ENCODE data around the gene TMEM8B.

The TMEM8B gene

DNA sequence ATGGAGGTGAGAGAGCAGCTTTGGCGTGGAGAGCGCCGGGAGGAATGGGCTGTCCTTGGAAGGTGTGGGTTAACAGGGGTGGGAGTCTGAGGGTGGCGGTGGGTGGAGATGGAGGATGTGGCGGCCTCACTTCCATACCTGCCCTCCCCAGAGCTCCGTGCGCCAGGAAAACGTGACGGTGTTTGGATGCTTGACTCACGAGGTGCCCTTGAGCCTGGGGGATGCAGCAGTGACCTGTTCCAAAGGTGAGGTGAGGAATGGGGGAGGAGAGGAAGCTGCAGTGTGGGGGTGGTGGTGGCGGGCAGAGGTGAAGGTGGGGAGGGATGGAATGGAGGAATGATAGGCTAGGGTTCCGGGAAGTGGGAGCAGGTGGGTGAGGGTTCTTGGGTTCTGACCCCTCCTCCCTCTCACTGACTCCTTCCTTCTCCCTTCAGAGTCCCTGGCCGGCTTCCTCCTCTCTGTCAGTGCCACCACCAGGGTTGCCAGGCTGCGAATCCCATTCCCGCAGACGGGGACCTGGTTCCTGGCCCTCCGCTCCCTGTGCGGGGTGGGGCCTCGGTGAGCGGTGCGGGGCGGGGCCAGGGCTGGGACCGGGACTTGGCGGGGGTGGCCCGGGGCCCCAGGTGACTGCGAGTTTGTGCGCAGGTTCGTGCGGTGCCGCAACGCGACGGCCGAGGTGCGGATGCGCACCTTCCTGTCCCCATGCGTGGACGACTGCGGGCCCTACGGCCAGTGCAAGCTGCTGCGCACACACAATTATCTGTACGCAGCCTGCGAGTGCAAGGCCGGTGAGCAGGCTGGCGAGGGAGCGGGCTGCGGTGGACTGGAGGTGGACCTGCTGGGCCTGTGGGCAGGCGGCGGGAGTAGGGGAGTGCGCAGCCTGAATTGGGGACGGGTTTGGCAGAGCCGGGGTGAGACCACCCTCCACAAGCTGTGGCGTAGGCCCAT, 17.1 kb downstream of the TMEM8B start:
- no peak for DNase-seq (ENCODE audit: low read depth in 2 of 2)
- no peak overlapping the region for H3K4me3 ChIP-seq (replicated peaks in 1 of 2; ENCODE audit: low read depth in 2 of 2, low read length in 2 of 2)

DNA sequence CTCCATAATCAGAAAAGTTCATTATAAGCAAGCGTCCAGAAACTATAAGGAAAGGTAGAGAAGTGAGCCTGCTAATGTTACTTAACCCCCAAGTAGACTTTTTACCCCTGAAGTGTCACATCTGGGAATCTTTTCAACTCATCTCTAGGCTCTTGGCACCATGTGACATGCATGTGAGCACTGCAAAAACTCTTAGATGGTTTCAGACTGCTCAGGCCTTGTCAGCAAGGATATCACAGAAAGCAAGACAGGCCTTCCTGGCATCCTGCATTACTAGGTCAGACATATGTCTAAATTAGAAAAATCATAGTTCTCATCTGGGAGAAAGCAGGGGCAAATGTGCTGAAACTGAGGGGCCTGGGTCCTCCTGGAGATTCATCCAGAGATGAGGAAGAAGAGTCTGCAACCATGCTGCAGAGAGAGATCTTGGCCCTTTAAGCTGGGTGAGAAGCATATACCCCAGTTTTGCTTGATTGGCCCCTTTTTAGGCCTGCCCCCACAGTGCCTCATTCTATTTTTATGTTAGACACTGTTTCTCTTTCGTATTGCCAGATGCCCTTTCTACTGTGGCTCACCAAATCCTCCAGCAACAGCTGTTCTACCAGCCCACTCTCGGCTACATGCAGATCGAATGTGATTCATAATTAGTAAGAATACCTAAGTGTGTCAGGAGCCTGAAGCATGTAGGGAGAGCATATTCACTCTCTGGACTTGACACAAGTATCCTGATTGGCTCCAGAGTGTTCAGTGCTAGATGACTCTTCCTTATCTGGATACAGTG, 19.0 kb downstream of the TMEM8B start:
- peak; percentile 47 to 93 for DNase-seq (ENCODE audit: low read depth in 2 of 2)
- TF ChIP-seq, protein P1, sequence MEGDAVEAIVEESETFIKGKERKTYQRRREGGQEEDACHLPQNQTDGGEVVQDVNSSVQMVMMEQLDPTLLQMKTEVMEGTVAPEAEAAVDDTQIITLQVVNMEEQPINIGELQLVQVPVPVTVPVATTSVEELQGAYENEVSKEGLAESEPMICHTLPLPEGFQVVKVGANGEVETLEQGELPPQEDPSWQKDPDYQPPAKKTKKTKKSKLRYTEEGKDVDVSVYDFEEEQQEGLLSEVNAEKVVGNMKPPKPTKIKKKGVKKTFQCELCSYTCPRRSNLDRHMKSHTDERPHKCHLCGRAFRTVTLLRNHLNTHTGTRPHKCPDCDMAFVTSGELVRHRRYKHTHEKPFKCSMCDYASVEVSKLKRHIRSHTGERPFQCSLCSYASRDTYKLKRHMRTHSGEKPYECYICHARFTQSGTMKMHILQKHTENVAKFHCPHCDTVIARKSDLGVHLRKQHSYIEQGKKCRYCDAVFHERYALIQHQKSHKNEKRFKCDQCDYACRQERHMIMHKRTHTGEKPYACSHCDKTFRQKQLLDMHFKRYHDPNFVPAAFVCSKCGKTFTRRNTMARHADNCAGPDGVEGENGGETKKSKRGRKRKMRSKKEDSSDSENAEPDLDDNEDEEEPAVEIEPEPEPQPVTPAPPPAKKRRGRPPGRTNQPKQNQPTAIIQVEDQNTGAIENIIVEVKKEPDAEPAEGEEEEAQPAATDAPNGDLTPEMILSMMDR (IDR thresholded peaks at IDR 0.05; ENCODE audit: low read depth, low read length) = no peak
- no peak overlapping the region for H3K4me3 ChIP-seq (replicated peaks in 1 of 2; ENCODE audit: low read depth in 2 of 2, low read length in 2 of 2)

More for the DNA sequence above, 17.1 kb downstream of the TMEM8B start:
- TF ChIP-seq, protein P1 (IDR thresholded peaks at IDR 0.05; ENCODE audit: low read depth, low read length) = no peak

DNA sequence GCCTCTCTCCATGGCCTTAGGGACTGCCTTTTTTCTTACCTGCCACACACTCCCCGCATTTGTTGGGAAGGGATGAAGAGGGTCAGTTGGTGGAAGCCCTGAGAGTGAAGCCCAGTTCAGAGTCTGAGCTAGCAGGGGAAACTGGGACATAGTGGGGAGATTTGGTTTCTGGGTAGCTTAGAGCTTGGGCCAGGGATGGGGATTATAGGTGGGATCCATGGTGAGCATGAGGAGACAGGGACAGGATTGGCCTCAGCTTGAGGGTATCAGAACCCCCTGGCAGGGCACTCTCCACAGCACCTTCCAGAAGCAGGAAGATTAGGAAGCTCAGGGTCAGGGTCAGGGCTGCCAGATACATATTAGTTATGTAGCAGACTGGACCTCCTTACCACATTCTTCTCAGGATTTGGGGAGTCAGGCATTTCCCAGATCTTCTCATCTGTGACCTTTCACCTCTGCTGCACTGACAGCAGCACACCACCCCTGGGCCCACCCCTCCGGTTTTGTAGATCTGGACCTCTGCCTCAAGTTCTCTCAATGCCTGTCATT, 23.3 kb downstream of the TMEM8B start:
- TF ChIP-seq, protein P1 (IDR thresholded peaks at IDR 0.05; ENCODE audit: low read depth, low read length) = no peak
- DNase-seq (ENCODE audit: low read depth in 2 of 2) = no peak
- no peak overlapping the region for H3K4me3 ChIP-seq (replicated peaks in 1 of 2; ENCODE audit: low read depth in 2 of 2, low read length in 2 of 2)

DNA sequence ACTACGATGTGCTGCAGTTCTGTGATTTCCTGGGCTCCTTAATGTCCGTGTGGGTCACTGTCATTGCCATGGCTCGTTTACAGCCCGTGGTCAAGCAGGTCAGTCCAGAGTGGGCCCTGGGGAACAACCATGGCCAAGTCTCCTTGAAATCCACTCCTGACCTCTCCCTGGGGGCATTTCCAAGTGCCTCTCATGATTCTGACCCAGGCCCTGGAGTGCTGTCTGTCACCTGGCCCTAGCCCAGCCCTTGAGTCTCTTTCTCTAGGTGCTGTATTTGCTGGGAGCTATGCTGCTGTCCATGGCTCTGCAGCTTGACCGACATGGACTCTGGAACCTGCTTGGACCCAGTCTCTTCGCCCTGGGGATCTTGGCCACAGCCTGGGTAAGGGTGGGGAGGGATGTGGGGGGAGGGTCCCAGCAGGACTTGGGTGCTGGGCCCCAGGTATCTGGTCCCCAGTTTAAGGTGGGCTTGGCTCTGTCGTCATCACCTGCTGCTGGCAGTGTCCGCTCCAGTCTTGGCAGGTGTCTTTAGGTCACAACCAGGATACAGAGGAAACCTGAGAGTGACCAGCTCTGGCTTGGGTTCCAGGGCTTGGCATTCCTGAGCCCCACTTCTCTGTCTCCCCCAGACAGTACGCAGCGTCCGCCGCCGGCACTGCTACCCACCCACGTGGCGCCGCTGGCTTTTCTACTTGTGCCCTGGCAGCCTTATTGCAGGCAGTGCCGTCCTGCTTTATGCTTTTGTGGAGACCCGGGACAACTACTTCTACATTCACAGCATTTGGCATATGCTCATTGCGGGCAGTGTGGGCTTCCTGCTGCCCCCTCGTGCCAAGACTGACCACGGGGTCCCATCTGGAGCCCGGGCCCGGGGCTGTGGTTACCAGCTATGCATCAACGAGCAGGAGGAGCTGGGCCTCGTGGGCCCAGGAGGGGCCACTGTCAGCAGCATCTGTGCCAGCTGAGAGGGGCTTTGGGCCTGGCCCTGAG, 24.1 kb downstream of the TMEM8B start:
- DNase-seq (ENCODE audit: low read depth in 2 of 2) = no peak
- H3K4me3 ChIP-seq (replicated peaks in 1 of 2; ENCODE audit: low read depth in 2 of 2, low read length in 2 of 2) = no peak overlapping the region
- TF ChIP-seq, protein P1 (IDR thresholded peaks at IDR 0.05; ENCODE audit: low read depth, low read length) = no peak

DNA sequence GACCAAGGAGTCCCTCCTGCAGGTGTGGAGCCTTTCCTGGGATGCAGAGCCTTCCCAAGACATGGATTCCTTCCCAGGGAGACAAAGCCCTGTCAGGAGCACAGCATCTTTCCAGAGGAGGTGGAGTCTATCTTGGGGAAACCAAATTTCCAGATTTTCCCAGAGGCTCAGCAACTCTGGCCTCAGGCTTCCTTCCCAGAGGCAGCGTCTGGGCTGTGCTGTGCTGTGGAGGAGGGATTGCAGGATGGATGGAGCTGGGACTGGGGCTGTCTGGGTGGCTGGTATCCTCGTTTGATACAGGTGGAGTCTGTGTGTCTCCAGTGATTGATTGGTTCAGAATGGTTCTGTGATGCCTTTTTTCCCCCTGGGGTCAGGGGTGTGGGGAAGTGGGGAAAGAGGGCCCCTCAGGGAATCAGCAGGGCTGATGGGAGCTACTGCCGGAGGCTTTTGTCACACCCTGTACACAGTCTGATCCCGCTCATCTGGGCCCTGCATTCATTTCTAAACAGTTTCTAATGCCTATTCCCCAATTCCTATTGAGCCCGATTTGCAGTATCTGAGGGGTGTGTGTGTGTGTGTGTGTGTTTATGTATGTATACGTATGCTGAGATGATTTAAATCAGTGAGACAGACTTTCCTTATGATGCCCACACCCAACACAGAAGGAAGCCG, 25.2 kb downstream of the TMEM8B start:
- no peak for DNase-seq (ENCODE audit: low read depth in 2 of 2)
- no peak overlapping the region for H3K4me3 ChIP-seq (replicated peaks in 1 of 2; ENCODE audit: low read depth in 2 of 2, low read length in 2 of 2)
- TF ChIP-seq, protein P1 (IDR thresholded peaks at IDR 0.05; ENCODE audit: low read depth, low read length) = no peak
